Neuron (in vitro differentiated cells): Measurements from ENCODE around the gene SDHA.

Experiments used
- H2AFZ ChIP-seq: one replicate; pipeline ENCODE4 v1.6.1; 2013; ENCODE audit warnings: low read depth, mild to moderate bottlenecking, inconsistent platforms, low read length, moderate library complexity
- H3K27me3 ChIP-seq: one replicate; pipeline ENCODE4 v1.6.1; 2013; ENCODE audit warnings: low read length; ENCODE audit not compliant: insufficient read depth
- H3K36me3 ChIP-seq: one replicate; pipeline ENCODE4 v1.6.1; 2013; ENCODE audit warnings: low read length; ENCODE audit not compliant: insufficient read depth
- H3K4me1 ChIP-seq: one replicate; pipeline ENCODE4 v1.6.1; 2013; ENCODE audit warnings: low read length; ENCODE audit not compliant: insufficient read depth
- H3K4me3 ChIP-seq: 2 replicates; pipeline ENCODE4 v1.5.1; 2013; ENCODE audit warnings: mild to moderate bottlenecking, low read length, moderate library complexity
- H3K9me3 ChIP-seq: one replicate; pipeline ENCODE4 v1.6.1; 2013; ENCODE audit warnings: low read length

SDHA gene

DNA sequence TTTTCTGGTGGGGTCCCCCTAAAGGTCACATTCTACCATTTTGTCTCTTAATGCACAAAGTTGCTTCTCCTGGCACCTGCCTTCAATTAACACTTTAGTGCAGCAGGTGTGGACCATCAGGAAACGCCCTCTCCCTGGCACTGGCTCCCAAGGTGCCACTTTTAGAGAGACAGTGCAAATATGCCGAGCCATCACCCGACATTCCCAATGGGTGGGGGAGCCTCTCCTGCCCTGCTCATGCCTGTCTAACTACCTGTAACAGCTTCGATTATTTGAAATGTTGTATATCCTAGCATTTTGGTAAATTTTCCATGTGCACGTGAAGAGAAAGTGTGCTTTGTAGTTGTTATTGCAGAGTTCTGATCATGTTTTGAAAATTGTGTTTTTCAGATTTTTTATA, 40.0 kb upstream of the SDHA start:
- Histone ChIP-seq H3K9me3 (no peaks in the 10 kb centered on the region), H3K36me3 (peaks cover 45% of the 10 kb centered on the region), H3K4me1 (no peaks in the 10 kb centered on the region), H3K27me3 (no peaks in the 10 kb centered on the region), H3K4me3 (no peak overlapping the region), H2AFZ (no peak overlapping the region)

DNA sequence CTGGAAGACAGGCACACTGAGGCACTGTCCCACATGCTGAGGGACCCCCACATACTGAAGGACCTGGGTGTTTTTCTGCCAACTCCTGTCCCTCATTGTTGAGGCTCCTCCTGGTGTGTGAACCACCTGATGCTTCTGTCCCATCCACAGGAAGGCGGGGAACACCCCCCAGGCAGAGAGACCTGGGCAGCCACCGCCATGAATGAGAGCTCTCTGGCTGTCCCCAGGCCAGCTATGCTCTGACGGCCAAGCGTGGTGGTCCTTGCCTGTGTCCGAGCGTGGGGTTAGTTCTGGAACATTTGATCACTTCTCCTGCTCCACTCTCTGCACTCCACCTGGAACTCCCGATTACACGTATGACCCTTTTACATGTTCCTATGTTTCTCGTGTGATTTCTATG, 38.7 kb upstream of the SDHA start:
- Histone ChIP-seq H3K27me3 (no peaks in the 10 kb centered on the region), H3K4me3 (no peak overlapping the region), H2AFZ (no peak overlapping the region)

DNA sequence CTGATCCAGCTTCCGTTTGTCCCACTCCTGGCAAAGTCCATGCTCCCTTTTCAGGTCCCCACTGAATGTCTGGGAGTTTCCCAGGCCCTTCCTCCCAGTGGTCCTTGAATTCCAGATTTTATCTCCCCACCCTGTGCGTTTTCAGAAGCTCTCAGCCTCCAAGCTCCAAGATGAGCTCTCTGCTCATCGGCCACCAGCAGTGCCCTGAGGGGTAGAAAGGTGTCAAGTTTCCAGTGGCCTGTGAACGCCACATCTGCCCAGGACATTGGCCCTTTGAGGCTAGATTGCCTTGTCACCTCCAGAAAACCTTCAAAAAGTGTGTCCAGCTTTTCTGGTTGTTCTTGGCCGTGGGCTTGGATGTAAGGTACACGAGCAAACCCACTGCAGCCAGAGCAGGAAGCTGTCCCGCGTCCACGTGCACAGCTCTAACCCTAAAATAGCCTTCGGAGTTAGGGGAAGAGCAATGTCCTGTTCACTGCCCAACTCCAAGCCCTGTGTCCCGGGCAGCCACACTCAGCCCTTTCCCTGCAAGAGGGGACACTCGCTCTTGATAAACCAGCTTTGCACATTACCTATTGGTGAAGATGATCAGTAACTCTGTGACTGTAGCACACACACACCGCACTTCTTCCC, 37.7 kb upstream of the SDHA start:
- Histone ChIP-seq H3K36me3 (peaks cover 39% of the 10 kb centered on the region), H3K9me3 (no peaks in the 10 kb centered on the region), H3K4me3 (no peak overlapping the region), H3K4me1 (no peaks in the 10 kb centered on the region), H3K27me3 (no peaks in the 10 kb centered on the region), H2AFZ (no peak overlapping the region)

More for the DNA sequence above, 38.7 kb upstream of the SDHA start:
- Histone ChIP-seq H3K9me3 (no peaks in the 10 kb centered on the region), H3K4me1 (no peaks in the 10 kb centered on the region), H3K36me3 (peaks cover 41% of the 10 kb centered on the region)

DNA sequence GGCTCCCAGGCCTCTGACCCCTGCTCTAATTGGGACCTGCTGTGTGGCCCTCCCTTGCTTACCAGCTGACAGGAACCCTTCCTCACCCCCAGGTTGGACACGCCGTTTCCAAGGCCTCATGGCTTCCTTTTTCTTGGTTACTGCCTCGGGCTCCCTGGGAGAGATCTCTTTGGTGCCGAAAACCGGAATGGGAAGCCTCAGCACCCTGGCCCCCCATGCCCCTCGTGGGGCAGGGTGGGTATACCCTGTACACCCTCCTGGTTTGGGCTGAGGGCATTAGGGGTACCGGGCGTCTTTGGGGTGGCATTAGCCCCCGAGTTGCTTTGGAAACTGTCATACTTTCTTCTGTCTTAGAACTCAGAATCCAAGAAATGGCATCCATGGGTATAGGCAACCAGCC, 37.0 kb upstream of the SDHA start:
- H3K27me3 ChIP-seq, result no peaks in the 10 kb centered on the region
- H3K4me1 ChIP-seq, result no peaks in the 10 kb centered on the region
- H3K36me3 ChIP-seq, result peaks cover 40% of the 10 kb centered on the region
- no peak overlapping the region for H2AFZ ChIP-seq
- H3K4me3 ChIP-seq, result no peak overlapping the region
- H3K9me3 ChIP-seq, result no peaks in the 10 kb centered on the region

DNA sequence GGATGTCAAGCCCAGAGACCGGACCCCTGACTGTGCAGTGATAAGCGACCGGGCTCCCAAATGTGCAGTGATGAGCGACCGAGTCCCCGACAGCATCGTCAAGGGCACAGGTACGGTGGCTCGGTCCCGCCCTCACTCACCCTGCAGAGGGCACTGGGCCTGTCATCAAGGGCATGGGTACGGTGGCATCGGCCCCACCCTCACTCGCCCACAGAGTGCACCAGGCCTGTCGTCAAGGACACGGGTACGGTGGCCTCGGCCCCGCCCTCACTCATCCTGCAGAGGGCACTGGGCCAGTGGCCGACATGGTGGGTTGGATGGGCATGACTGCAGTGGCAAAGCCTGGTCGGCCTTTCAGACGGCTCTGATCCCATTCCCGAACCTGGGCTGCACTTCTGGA, 36.6 kb upstream of the SDHA start:
- Histone ChIP-seq H3K4me3 (no peak overlapping the region), H3K4me1 (no peaks in the 10 kb centered on the region), H2AFZ (no peak overlapping the region), H3K9me3 (no peaks in the 10 kb centered on the region), H3K27me3 (no peaks in the 10 kb centered on the region), H3K36me3 (peaks cover 40% of the 10 kb centered on the region)

DNA sequence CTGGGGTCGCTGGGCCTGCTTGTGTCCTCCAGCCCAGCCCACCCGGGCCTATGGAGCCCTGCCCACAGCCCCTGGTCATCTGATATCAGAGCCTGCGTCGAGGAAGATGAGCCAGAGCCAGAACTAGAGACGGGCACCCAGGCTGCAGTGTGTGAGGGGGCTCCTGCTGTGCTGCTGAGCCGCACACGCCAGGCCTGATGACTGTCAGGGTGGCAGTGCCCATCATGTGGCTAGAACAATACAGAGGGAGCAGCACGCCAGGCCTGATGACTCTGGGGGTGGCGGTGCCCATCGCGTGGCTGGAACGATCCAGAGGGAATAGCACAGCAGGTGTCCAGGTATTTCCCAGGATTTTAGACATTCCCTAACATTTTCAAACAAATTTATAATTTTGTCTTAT, 36.0 kb upstream of the SDHA start:
- no peak overlapping the region for H3K4me3 ChIP-seq
- H3K9me3 ChIP-seq, result no peaks in the 10 kb centered on the region
- no peaks in the 10 kb centered on the region for H3K4me1 ChIP-seq
- H2AFZ ChIP-seq, result no peak overlapping the region
- no peaks in the 10 kb centered on the region for H3K27me3 ChIP-seq
- peaks cover 40% of the 10 kb centered on the region for H3K36me3 ChIP-seq

DNA sequence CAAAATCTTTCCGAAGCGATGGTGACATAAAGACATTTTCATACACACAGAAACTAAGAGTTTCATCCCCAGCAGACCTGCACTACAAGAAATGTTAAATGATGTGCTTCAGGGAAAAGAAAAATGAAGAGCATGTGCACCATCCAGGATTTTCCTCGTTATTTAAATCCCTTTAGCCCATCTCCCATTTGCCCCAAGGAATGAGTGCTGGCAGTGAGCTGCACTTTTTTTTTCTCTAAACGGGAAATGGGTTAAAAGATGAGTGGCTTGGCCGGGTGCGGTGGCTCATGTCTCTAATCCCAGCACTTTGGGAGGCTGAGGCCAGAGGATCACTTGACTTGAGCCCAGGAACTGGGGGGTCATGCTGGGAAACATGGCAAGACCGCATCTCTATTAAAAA, 33.6 kb upstream of the SDHA start:
- no peaks in the 10 kb centered on the region for H3K27me3 ChIP-seq
- peaks cover 5% of the 10 kb centered on the region for H3K4me1 ChIP-seq
- H3K4me3 ChIP-seq, result no peak overlapping the region
- H2AFZ ChIP-seq, result no peak overlapping the region
- peaks cover 37% of the 10 kb centered on the region for H3K36me3 ChIP-seq
- H3K9me3 ChIP-seq, result no peaks in the 10 kb centered on the region

DNA sequence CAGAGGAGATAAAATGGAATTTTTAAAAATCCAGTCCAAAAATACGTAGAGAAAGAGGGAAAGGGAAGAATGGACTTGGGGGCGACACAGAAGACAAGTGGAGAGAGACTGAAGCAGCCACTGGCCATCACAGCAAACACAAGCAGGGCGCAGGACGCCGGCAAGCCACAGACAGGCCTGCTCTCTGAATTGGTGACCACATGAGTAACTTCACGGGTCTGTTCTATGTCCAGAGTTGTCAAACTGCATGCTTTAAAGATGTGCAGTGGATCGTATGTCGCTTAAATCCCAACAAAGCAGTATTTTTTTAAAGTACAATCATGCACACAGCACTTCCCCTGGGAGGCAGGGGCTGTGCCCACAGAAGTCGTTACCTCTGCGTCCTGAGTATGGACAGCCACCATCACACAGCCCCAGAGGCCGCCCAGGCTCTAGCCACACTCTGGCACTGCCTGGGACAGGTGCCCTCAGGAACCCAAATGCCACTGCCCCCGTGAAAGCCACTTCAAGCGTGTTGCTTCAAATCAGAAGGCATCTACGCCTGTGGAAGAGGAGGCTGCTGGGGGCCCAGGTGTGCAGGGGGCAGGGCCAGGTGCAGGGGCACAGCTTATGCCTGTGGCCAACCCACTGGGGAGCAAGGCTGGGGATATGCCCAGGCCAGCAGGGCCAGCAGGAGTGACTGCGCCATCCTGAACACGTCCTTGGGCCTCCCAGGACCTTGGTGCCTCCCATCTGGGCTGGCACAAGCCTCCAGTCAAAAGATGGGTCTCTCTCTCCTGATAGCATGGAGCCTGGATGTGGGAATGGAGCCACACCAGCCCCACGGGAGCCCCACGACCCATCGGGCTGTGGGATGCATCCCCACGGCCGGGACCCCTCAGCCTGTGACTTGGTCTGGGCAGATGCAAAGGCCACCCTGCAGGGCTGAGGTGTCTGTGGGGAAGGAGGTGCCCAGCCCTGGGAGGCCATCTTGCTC, 32.7 kb upstream of the SDHA start:
- H2AFZ ChIP-seq, result no peak overlapping the region
- H3K36me3 ChIP-seq, result peaks cover 36% of the 10 kb centered on the region
- peaks cover 14% of the 10 kb centered on the region for H3K4me1 ChIP-seq
- H3K27me3 ChIP-seq, result no peaks in the 10 kb centered on the region
- H3K4me3 ChIP-seq, result no peak overlapping the region
- H3K9me3 ChIP-seq, result no peaks in the 10 kb centered on the region

DNA sequence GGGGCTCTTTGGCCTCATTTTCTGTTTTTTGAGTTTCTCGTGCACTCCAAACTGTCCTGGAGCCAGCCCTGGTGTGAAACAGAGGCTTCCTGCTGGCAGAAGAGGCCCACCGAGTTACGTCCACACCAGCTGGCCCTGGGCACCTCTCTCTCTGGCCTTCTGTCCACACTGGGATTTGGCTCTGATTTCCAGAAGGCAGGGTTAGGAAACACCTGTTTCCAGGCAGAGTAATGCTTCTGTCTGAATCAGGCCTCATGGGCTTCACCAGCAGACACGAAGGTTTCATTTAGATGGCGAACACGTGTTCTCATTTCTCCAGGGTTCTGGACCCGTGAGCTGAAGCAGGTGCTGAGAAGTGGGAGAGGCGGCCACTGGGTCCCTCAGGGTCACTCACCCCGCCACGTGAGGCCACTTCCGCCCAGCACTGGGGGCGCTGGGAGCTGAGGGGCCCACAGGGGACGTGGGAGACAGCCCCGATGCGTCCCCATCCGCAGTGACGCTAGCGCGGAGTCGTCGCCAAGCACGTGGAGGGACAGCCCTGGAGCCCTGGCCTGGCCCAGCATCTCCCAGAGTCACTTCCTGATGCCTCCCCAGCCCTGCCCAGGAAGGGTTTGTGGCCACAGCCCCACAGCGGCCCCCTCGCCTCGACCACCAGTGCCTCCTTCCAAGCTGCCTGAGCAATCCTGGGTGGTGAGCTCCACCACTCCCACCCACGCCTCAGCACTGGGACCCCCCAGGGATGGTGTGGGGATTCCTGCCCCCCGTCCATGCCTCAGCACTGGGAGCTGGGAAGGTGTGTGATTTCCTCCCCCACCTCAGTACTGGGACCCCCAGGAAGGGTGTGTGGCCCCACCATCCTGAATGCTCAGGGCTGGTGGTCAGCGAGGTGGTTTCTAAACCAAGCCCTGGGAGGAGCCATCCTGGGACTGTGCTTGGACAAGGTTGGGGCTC, 31.8 kb upstream of the SDHA start:
- Histone ChIP-seq H3K9me3 (no peaks in the 10 kb centered on the region), H3K4me1 (peaks cover 17% of the 10 kb centered on the region), H2AFZ (no peak overlapping the region), H3K27me3 (no peaks in the 10 kb centered on the region), H3K36me3 (peaks cover 29% of the 10 kb centered on the region), H3K4me3 (no peak overlapping the region)

DNA sequence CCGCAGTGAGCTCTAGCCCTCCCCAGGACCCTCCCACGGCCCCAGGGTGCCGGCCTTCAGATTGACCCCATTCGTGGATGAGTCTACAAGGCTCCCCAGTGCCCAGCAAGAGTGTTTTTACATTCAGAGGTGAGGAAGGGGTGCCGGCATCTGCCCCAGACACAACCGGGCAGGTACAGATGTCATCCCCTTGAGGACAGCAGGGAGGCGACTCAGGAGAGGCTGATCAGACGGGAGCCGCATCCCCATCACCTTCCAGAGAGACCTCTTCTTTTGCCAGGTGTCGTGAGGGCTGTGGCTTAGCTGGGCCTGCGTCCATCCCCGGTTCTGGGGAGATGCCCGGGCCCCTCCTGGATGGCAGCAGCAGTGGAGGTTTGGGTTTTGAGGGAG, 31.1 kb upstream of the SDHA start:
- Histone ChIP-seq H3K27me3 (no peaks in the 10 kb centered on the region), H3K9me3 (no peaks in the 10 kb centered on the region), H3K4me1 (peaks cover 17% of the 10 kb centered on the region), H3K36me3 (peaks cover 22% of the 10 kb centered on the region), H2AFZ (no peak overlapping the region), H3K4me3 (no peak overlapping the region)

DNA sequence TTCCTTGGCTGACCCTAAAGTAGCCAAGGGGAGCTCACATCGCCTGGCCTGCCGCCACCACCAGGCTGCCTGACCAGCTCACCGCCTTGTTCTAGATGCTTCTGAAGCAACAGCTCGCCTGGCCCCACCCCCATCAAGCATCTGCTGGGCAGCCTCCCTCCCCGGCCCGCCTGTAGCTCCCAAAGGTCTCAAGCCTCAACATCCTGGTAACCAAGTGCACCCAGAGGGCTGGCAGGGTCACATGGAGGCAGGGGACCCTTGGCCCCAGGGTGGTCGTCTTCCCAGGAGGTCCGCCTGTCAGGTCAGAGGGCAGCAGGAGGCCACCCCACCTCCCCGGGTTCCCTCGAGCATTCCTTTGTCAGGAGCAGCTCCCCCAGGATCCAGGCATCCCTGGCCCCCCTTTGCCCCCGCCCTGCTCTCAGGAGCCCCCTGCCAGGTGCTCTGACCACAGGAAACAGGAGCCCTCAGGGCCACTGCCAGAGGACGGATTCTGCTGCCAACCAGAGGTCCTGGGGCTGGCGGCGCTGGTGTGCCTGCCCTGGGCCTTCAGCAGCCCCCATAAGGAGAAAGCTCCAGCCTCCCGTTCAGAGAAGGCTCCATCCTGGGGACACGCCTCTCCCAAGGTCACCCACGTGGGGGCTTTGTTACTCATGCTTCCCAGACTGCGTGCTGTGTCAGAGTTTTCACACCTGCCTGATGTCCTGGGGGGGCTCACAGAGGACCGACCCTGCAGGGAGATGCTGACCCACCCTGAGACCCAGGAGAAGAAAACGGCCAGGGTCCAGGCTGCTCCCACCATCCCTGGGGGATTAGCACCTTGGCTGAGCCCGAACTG, 30.3 kb upstream of the SDHA start:
- H3K27me3 ChIP-seq, result no peaks in the 10 kb centered on the region
- no peaks in the 10 kb centered on the region for H3K9me3 ChIP-seq
- peaks cover 17% of the 10 kb centered on the region for H3K4me1 ChIP-seq
- H2AFZ ChIP-seq, result no peak overlapping the region
- H3K36me3 ChIP-seq, result peaks cover 14% of the 10 kb centered on the region
- no peak overlapping the region for H3K4me3 ChIP-seq
